ENCODE results near the gene DNMT1. TPM values are rescaled to one million over a fixed set of nuclear protein-coding genes. Genes with fewer than 3 reads are reported as not detected.

DNMT1 gene
- total RNA-seq, 1 experiment from 2014 or later: 227 TPM

- no peak overlapping the region for H2BK20ac ChIP-seq (ENCODE audit: low read depth, low read length, poor library complexity, severe bottlenecking)
- H3K9me3 Mint-ChIP-seq: no peaks in the 10 kb centered on the region
- no peak overlapping the region for H4K8ac ChIP-seq (replicated peaks; ENCODE audit: insufficient read length, low read depth, low read length)
- no peak overlapping the region for H3K18ac ChIP-seq (ENCODE audit: insufficient read length, low read depth, low read length)
- H3K4me1 ChIP-seq (ENCODE audit: insufficient read depth, low read length): no peaks in the 10 kb centered on the region
- H3K9me3 ChIP-seq (ENCODE audit: control insufficient read depth, low read depth, low read length): no peaks in the 10 kb centered on the region
- H4K91ac ChIP-seq (ENCODE audit: insufficient read length, low read depth, low read length): no peak overlapping the region
- no peak overlapping the region for H3K4me2 ChIP-seq (ENCODE audit: insufficient read depth, insufficient read length, low read length)
- H3K27me3 Mint-ChIP-seq (ENCODE audit: low read depth): no peaks in the 10 kb centered on the region; the same call in 1 of the 2 replicates
- no peak for TF ChIP-seq CTCF (conservative IDR thresholded peaks at IDR 0.05)
- H3K27ac ChIP-seq (ENCODE audit: insufficient read length, low read depth, low read length): no peak overlapping the region
- 0 out of 2 replicates have a peak, but pooled peaks cover 2% of the 10 kb centered on the region for H3K79me2 ChIP-seq (ENCODE audit: insufficient read depth, low read length)
- H3K9ac ChIP-seq (ENCODE audit: extremely low read depth, insufficient read length, low read length): no peak overlapping the region
- no peak overlapping the region for H3K4ac ChIP-seq (ENCODE audit: low read depth, low read length)
- H3K27me3 ChIP-seq (ENCODE audit: insufficient read depth, low read length): no peaks in the 10 kb centered on the region
- no peak overlapping the region for H3K27ac Mint-ChIP-seq
- H3K23ac ChIP-seq (ENCODE audit: insufficient read length, low read depth, low read length): no peak overlapping the region
- no peak overlapping the region for H2BK120ac ChIP-seq (ENCODE audit: low read depth, low read length, poor library complexity, severe bottlenecking)
- no peak overlapping the region for H4K5ac ChIP-seq (ENCODE audit: insufficient read length, low read depth, low read length)
- no peak overlapping the region for H3K56ac ChIP-seq (ENCODE audit: insufficient read length, low read depth, low read length)
- no peak overlapping the region for H2BK15ac ChIP-seq (ENCODE audit: low read depth, low read length)
- no peak overlapping the region for H3T11ph ChIP-seq (ENCODE audit: low read length)
- H2AK5ac ChIP-seq (ENCODE audit: insufficient read length, low read length): no peak overlapping the region
- H3K4me1 Mint-ChIP-seq: no peaks in the 10 kb centered on the region
- DNase-seq: no peak
- H2BK12ac ChIP-seq (ENCODE audit: insufficient read length, low read depth, low read length): no peak overlapping the region
- WGBS (ENCODE audit: extremely low coverage, insufficient read length, low lambda C conversion rate): no CpG with 5 or more reads among the region's 10 CpGs
- H3K79me1 ChIP-seq (ENCODE audit: insufficient read depth, low read depth, low read length, poor library complexity, severe bottlenecking): no peaks in the 10 kb centered on the region
- H3K14ac ChIP-seq (ENCODE audit: insufficient read depth, low read length): no peak overlapping the region
- H2AFZ ChIP-seq (ENCODE audit: low read length): no peak overlapping the region
- H3K36me3 Mint-ChIP-seq (ENCODE audit: insufficient read depth in 1 of 3, low read depth in 3 of 3): peaks cover 56 to 96% (median 82%) of the 10 kb centered on the region in 3 experiments; a peak in 6 of 7 replicates
- no peak overlapping the region for H3K4me3 Mint-ChIP-seq
- H3K23me2 ChIP-seq (ENCODE audit: insufficient read length, low read depth, low read length, poor library complexity, severe bottlenecking): no peaks in the 10 kb centered on the region
- no peaks in the 10 kb centered on the region for H4K20me1 ChIP-seq (ENCODE audit: control insufficient read depth, insufficient read depth, insufficient read length)
- no peak overlapping the region for H2BK5ac ChIP-seq (ENCODE audit: insufficient read length, low read length)
Measured at GRCh38 chr19:10145031-10145430, 49.7 kb downstream of the DNMT1 start.

Measured in H9 (cell line).